H9 (cell line): ENCODE data around the gene ADAT1. TPM values are rescaled to one million over a fixed set of nuclear protein-coding genes. Genes with fewer than 3 reads are reported as not detected.

Experiments
- DNase-seq: peaks from one replicate; pipeline ENCODE4 v3.0.0-alpha.2; 2017
- H2AFZ ChIP-seq: one replicate; pipeline ENCODE4 v1.6.1; 2013; ENCODE audit warnings: mild to moderate bottlenecking, low read length, control low read depth, moderate library complexity
- H2AK5ac ChIP-seq: 2 replicates; pipeline ENCODE4 v1.6.1; 2013; ENCODE audit warnings: low read length, control low read depth, mixed read lengths; ENCODE audit not compliant: insufficient read length
- H2BK120ac ChIP-seq: one replicate; pipeline ENCODE4 v1.6.1; 2013; ENCODE audit warnings: low read depth, mild to moderate bottlenecking, low read length, control low read depth, inconsistent platforms; ENCODE audit not compliant: poor library complexity, severe bottlenecking
- H2BK12ac ChIP-seq: 2 replicates; pipeline ENCODE4 v1.6.1; 2013; ENCODE audit warnings: low read length, control low read depth, mixed read lengths, low read depth; ENCODE audit not compliant: insufficient read length
- H2BK15ac ChIP-seq: 2 replicates; pipeline ENCODE4 v1.6.1; 2013; ENCODE audit warnings: low read depth, low read length, control low read depth
- H2BK20ac ChIP-seq: one replicate; pipeline ENCODE4 v1.6.1; 2013; ENCODE audit warnings: low read depth, mild to moderate bottlenecking, low read length, control low read depth, inconsistent platforms; ENCODE audit not compliant: poor library complexity, severe bottlenecking
- H2BK5ac ChIP-seq: 2 replicates; pipeline ENCODE4 v1.6.1; 2013; ENCODE audit warnings: low read length, control low read depth, mixed read lengths; ENCODE audit not compliant: insufficient read length
- H3K14ac ChIP-seq: 2 replicates; pipeline ENCODE4 v1.6.1; 2013; ENCODE audit warnings: low read length, control low read depth; ENCODE audit not compliant: insufficient read depth
- H3K18ac ChIP-seq: 2 replicates; pipeline ENCODE4 v1.6.1; 2013; ENCODE audit warnings: low read depth, mild to moderate bottlenecking, mixed read lengths, low read length, control low read depth; ENCODE audit not compliant: insufficient read length
- H3K23ac ChIP-seq: 2 replicates; pipeline ENCODE4 v1.6.1; 2013; ENCODE audit warnings: low read length, control low read depth, mixed read lengths, low read depth; ENCODE audit not compliant: insufficient read length
- H3K23me2 ChIP-seq: 2 replicates; pipeline ENCODE4 v1.6.1; 2013; ENCODE audit warnings: low read depth, mild to moderate bottlenecking, mixed read lengths, low read length, control low read depth; ENCODE audit not compliant: insufficient read length, poor library complexity, severe bottlenecking
- H3K27ac ChIP-seq: 2 replicates; pipeline ENCODE4 v1.5.1; 2013; ENCODE audit warnings: low read length, control low read depth, mixed read lengths, low read depth; ENCODE audit not compliant: insufficient read length
- H3K27me3 ChIP-seq: 2 replicates; pipeline ENCODE4 v1.6.1; 2013; ENCODE audit warnings: low read length, control low read depth, inconsistent platforms; ENCODE audit not compliant: insufficient read depth
- H3K4ac ChIP-seq: 2 replicates; pipeline ENCODE4 v1.6.1; 2013; ENCODE audit warnings: low read depth, mild to moderate bottlenecking, control low read depth, inconsistent platforms, low read length, moderate library complexity
- H3K4me1 ChIP-seq: 2 replicates; pipeline ENCODE4 v1.6.1; 2013; ENCODE audit warnings: low read length, control low read depth, inconsistent platforms; ENCODE audit not compliant: insufficient read depth
- H3K4me2 ChIP-seq: 2 replicates; pipeline ENCODE4 v1.6.1; 2013; ENCODE audit warnings: low read length, control low read depth, mixed read lengths; ENCODE audit not compliant: insufficient read length, insufficient read depth
- H3K56ac ChIP-seq: 2 replicates; pipeline ENCODE4 v1.6.1; 2013; ENCODE audit warnings: low read depth, mild to moderate bottlenecking, mixed read lengths, low read length, control low read depth; ENCODE audit not compliant: insufficient read length
- H3K79me1 ChIP-seq: 2 replicates; pipeline ENCODE4 v1.6.1; 2013; ENCODE audit warnings: low read depth, mild to moderate bottlenecking, moderate library complexity, low read length, control low read depth, inconsistent platforms; ENCODE audit not compliant: insufficient read depth, poor library complexity, severe bottlenecking
- H3K79me2 ChIP-seq: 2 replicates; pipeline ENCODE4 v1.6.1; 2013; ENCODE audit warnings: low read length, control low read depth, inconsistent platforms; ENCODE audit not compliant: insufficient read depth
- H3K9ac ChIP-seq: 2 replicates; pipeline ENCODE4 v1.6.1; 2013; ENCODE audit warnings: low read length, control low read depth, mixed read lengths; ENCODE audit not compliant: insufficient read length; ENCODE audit errors: extremely low read depth
- H3K9me3 ChIP-seq: one replicate; pipeline ENCODE4 v1.6.1; 2013; ENCODE audit warnings: low read depth, low read length, inconsistent platforms; ENCODE audit not compliant: control insufficient read depth
- H3T11ph ChIP-seq: one replicate; pipeline ENCODE4 v1.6.1; 2013; ENCODE audit warnings: mild to moderate bottlenecking, low read length, control low read depth, inconsistent platforms
- H4K20me1 ChIP-seq: one replicate; pipeline ENCODE4 v1.6.1; 2013; ENCODE audit not compliant: control insufficient read depth, insufficient read length, insufficient read depth
- H4K5ac ChIP-seq: 2 replicates; pipeline ENCODE4 v1.6.1; 2013; ENCODE audit warnings: low read depth, mild to moderate bottlenecking, mixed read lengths, low read length, control low read depth; ENCODE audit not compliant: insufficient read length
- H4K8ac ChIP-seq: replicated peaks from 2 replicates; pipeline ENCODE4 v1.6.1; 2013; ENCODE audit warnings: low read length, control low read depth, mixed read lengths, low read depth; ENCODE audit not compliant: insufficient read length
- H4K91ac ChIP-seq: 2 replicates; pipeline ENCODE4 v1.6.1; 2013; ENCODE audit warnings: low read depth, mild to moderate bottlenecking, moderate library complexity, mixed read lengths, low read length, control low read depth; ENCODE audit not compliant: insufficient read length
- H3K27ac Mint-ChIP-seq, 3 experiments: 2 replicates in 2 of 3; 3 replicates in 1 of 3; pipeline ENCODE4 v1.8.0; 2020 to 2021; ENCODE audit warnings: mixed read lengths in 3 of 3, mild to moderate bottlenecking in 1 of 3, moderate library complexity in 1 of 3
- H3K27me3 Mint-ChIP-seq: 2 replicates; pipeline ENCODE4 v1.8.0; 2021; ENCODE audit warnings: low read depth, mild to moderate bottlenecking, moderate library complexity, mixed read lengths
- H3K36me3 Mint-ChIP-seq, 3 experiments: 2 replicates in 2 of 3; 3 replicates in 1 of 3; pipeline ENCODE4 v1.8.0; 2020 to 2021; ENCODE audit warnings: low read depth in 3 of 3, mixed read lengths in 3 of 3; ENCODE audit not compliant: insufficient read depth in 1 of 3
- H3K4me1 Mint-ChIP-seq, 2 experiments: 2 replicates each; pipeline ENCODE4 v1.8.0; 2020; ENCODE audit warnings: mixed read lengths in 2 of 2
- H3K4me3 Mint-ChIP-seq, 2 experiments: 2 replicates in 1 of 2; 3 replicates in 1 of 2; pipeline ENCODE4 v1.8.0; 2020 to 2021; ENCODE audit warnings: mild to moderate bottlenecking in 2 of 2, mixed read lengths in 2 of 2, moderate library complexity in 1 of 2
- H3K9me3 Mint-ChIP-seq, 2 experiments: 2 replicates in 1 of 2; 3 replicates in 1 of 2; pipeline ENCODE4 v1.8.0; 2020; ENCODE audit warnings: mild to moderate bottlenecking in 2 of 2, mixed read lengths in 2 of 2, moderate library complexity in 1 of 2
- WGBS: extraction: QIAGEN DNeasy Blood & Tissue Kit; methylation state at CpG from one replicate; pipeline ENCODE4 v1.1.7; 2013; ENCODE audit warnings: missing lambda C conversion rate, low lambda C conversion rate, mixed read lengths; ENCODE audit not compliant: insufficient read length; ENCODE audit errors: extremely low coverage; 5-methylcytosine and 5-hydroxymethylcytosine counted together
- total RNA-seq: library from RNA; stranded (reverse); gene quantifications from 2 replicates; pipeline ENCODE4 v1.2.1, GENCODE V29; 2021
- TF ChIP-seq, protein P1 (sequence below): fragments of 200-600 bp; sonication (generic); conservative IDR thresholded peaks from 3 replicates; pipeline ENCODE4 v1.8.0; 2021; ENCODE audit warnings: antibody characterized with exemption, mild to moderate bottlenecking

ADAT1 gene
- total RNA-seq, 1 experiment from 2014 or later, result 54.2 TPM

DNA sequence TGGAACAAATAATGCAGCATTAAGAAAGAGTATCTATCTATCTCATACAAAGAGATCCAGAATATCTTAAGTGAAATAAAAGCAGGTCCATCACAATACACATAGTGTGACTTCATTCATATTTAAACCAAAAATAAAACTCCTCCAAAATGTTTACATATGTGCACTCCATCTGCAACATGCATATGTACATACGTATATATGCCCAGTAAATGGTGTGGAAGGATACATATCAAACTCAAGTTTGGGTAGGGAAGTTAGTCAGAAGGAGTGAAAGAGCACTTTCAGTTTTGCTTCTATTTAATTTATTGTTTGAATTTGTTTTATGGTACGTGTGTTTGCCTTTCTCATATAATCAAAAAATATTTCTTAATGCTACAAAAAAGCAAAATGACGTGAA is 12.0 kb upstream of the ADAT1 start:
- H2BK12ac ChIP-seq, result no peak overlapping the region

More for the DNA sequence above, 12.0 kb upstream of the ADAT1 start:
- H3K18ac ChIP-seq, result no peak overlapping the region
- no peaks in the 10 kb centered on the region for H3K4me1 ChIP-seq
- H4K91ac ChIP-seq, result no peak overlapping the region
- H3K79me2 ChIP-seq, result no peaks in the 10 kb centered on the region
- no peak overlapping the region for H2AFZ ChIP-seq
- WGBS, result no CpG with 5 or more reads among the region's 3 CpGs
- TF ChIP-seq, protein P1, sequence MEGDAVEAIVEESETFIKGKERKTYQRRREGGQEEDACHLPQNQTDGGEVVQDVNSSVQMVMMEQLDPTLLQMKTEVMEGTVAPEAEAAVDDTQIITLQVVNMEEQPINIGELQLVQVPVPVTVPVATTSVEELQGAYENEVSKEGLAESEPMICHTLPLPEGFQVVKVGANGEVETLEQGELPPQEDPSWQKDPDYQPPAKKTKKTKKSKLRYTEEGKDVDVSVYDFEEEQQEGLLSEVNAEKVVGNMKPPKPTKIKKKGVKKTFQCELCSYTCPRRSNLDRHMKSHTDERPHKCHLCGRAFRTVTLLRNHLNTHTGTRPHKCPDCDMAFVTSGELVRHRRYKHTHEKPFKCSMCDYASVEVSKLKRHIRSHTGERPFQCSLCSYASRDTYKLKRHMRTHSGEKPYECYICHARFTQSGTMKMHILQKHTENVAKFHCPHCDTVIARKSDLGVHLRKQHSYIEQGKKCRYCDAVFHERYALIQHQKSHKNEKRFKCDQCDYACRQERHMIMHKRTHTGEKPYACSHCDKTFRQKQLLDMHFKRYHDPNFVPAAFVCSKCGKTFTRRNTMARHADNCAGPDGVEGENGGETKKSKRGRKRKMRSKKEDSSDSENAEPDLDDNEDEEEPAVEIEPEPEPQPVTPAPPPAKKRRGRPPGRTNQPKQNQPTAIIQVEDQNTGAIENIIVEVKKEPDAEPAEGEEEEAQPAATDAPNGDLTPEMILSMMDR, result no peak
- no peak overlapping the region for H3K27ac ChIP-seq
- no peaks in the 10 kb centered on the region for H3K23me2 ChIP-seq
- H3T11ph ChIP-seq, result no peak overlapping the region
- DNase-seq, result no peak
- Mint-ChIP-seq H3K27me3 (peaks cover under 1% of the 10 kb centered on the region; the same call in 1 of the 2 replicates), H3K27ac (no peak overlapping the region), H3K36me3 (peaks cover 60 to 96% (median 87%) of the 10 kb centered on the region in 3 experiments), H3K4me3 (no peak overlapping the region), H3K4me1 (no peaks in the 10 kb centered on the region), H3K9me3 (no peaks in the 10 kb centered on the region)
- H3K56ac ChIP-seq, result no peak overlapping the region
- no peak overlapping the region for H3K9ac ChIP-seq
- no peak overlapping the region for H3K23ac ChIP-seq
- no peak overlapping the region for H3K4ac ChIP-seq
- no peak overlapping the region for H2BK20ac ChIP-seq
- H2BK5ac ChIP-seq, result no peak overlapping the region
- no peak overlapping the region for H2AK5ac ChIP-seq
- H3K9me3 ChIP-seq, result no peaks in the 10 kb centered on the region
- no peak overlapping the region for H3K4me2 ChIP-seq
- H4K5ac ChIP-seq, result no peak overlapping the region
- no peaks in the 10 kb centered on the region for H3K79me1 ChIP-seq
- no peaks in the 10 kb centered on the region for H4K20me1 ChIP-seq
- no peak overlapping the region for H2BK120ac ChIP-seq
- H4K8ac ChIP-seq, result no peak overlapping the region
- no peaks in the 10 kb centered on the region for H3K27me3 ChIP-seq
- H2BK15ac ChIP-seq, result no peak overlapping the region
- H3K14ac ChIP-seq, result no peak overlapping the region
